Psoas muscle (tissue), 8 donors: ENCODE results near the gene ARID1A. TPM values are rescaled to one million over a fixed set of nuclear protein-coding genes. Genes with fewer than 3 reads are reported as not detected.
A peak's percentile ranks its signal among the peaks of the same experiment; 100 is the strongest.

ENCODE experiments used
- ATAC-seq, 4 donors: fragments of 200-7000 bp; cut with Tn5 transposase; one replicate each; pipeline ENCODE4 v1.9.1; 2020; ENCODE audit warnings: moderate library complexity in 3 of 4, mild to moderate bottlenecking in 2 of 4
- DNase-seq, 2 donors: peaks; one replicate each; pipeline ENCODE4 v3.0.0-alpha.2; 2020
- H3K27ac ChIP-seq: fragments of 200-600 bp; one replicate; pipeline ENCODE4 v1.8.0; 2022
- H3K27me3 ChIP-seq, 3 donors: fragments of 200-600 bp in 1 of 3; one replicate each; pipeline versions ENCODE4 v1.6.1 to v1.8.0; 2013 to 2022; ENCODE audit warnings: low read length in 2 of 3, mild to moderate bottlenecking in 2 of 3, moderate library complexity in 1 of 3; ENCODE audit not compliant: insufficient read depth in 3 of 3
- H3K36me3 ChIP-seq, 2 donors: fragments of 200-600 bp in 1 of 2; one replicate each; pipeline versions ENCODE4 v1.6.1 to v1.8.0; 2013 to 2022; ENCODE audit warnings: low read depth in 1 of 2, mild to moderate bottlenecking in 1 of 2, moderate library complexity in 1 of 2; ENCODE audit not compliant: insufficient read depth in 1 of 2
- H3K4me1 ChIP-seq: fragments of 200-600 bp; one replicate; pipeline ENCODE4 v1.8.0; 2022
- H3K4me3 ChIP-seq: fragments of 200-600 bp; one replicate; pipeline ENCODE4 v1.8.0; 2022; ENCODE audit warnings: mild to moderate bottlenecking
- H3K9me3 ChIP-seq: fragments of 200-600 bp; one replicate; pipeline ENCODE4 v1.8.0; 2022
- CTCF ChIP-seq: fragments of 200-600 bp; IDR thresholded peaks from one replicate; pipeline ENCODE4 v1.8.0; 2022; ENCODE audit warnings: antibody characterized with exemption
- WGBS, 3 donors: extraction: QIAGEN DNeasy Blood & Tissue Kit; methylation state at CpG; one replicate each; pipeline versions ENCODE4 v1.1.6 to v1.1.7; 2013; 5-methylcytosine and 5-hydroxymethylcytosine counted together
- intact Hi-C, 2 donors: fragments of 100-400 bp; cut with DNase I; formaldehyde crosslinking; loops; one replicate each; pipeline versions ENCODE4 v1.11.0 to v1.14.2; 2022
- polyA plus RNA-seq, 3 donors: library from polyadenylated mRNA; stranded (reverse); fragments of 200-250 nt; gene quantifications; one replicate each; pipeline ENCODE4 v1.2.3, GENCODE V29; 2013
- total RNA-seq, 4 donors: library from RNA; stranded (reverse); fragmentation: NEBNext Ultra II Directional in 2 of 4; extraction: Animal tissue kit (Norgen Biotek cat#: 25700) in 2 of 4; gene quantifications; one replicate each; pipeline versions ENCODE4 v1.2.1 to v1.2.4, GENCODE V29; 2021 to 2023
- donor health status: healthy with polysubstance abuse.
- donor health status: DM: no; HTN: no; CAD: no; lungs with moderate emphysema.
- donor health status: Bipolar disorder and iron deficiency.
- donor health status: healthy.
- donor health status: DM: yes; HTN: yes; CAD: no.
- donor health status: DM: no; HTN: no; CAD: no.
- donor health status: DM: no; HTN: no; CAD: no.
- donor health status: DM: yes; HTN: yes; CAD: no.

Gene ARID1A
- total and polyA plus RNA-seq, 7 donors, result 8.8 to 44.4 (median 32.2) TPM

- no peak overlapping the region for H3K4me3 ChIP-seq
- no peaks in the 10 kb centered on the region for H3K9me3 ChIP-seq
- no peak for TF ChIP-seq CTCF
- peak in 1 of 2 donors; percentile 52 for DNase-seq
- 78 to 90% (median 81%) methylated on average over 21 of the region's 21 CpGs for WGBS, 3 donors
- no peak overlapping the region for H3K27ac ChIP-seq
- peaks cover 17% of the 10 kb centered on the region for H3K4me1 ChIP-seq
- intact Hi-C loops, result no loop called here
- no peak for ATAC-seq
- no peaks in the 10 kb centered on the region for H3K27me3 ChIP-seq
- H3K36me3 ChIP-seq, result peaks cover 11 to 66% of the 10 kb centered on the region in 2 donors
These were observed 84.6 kb downstream of the ARID1A start for GRCh38 chr1:26780344-26780957.

GRCh38 chr1:26781206-26781825 lies 85.5 kb downstream of the ARID1A start:
- Histone ChIP-seq H3K4me1 (peaks cover 18% of the 10 kb centered on the region), H3K27ac (no peak overlapping the region)

GRCh38 chr1:26782521-26783212 lies 86.9 kb downstream of the ARID1A start:
- 69 to 86% (median 74%) methylated on average over 3 of the region's 3 CpGs for WGBS, 3 donors
- no peak for TF ChIP-seq CTCF
- H3K36me3 ChIP-seq, result peaks cover 11 to 44% of the 10 kb centered on the region in 2 donors

More at GRCh38 chr1:26781206-26781825, 85.5 kb downstream of the ARID1A start:
- WGBS, 3 donors, result 80 to 81% (median 81%) methylated on average over 11 of the region's 11 CpGs
- DNase-seq (no peak), ATAC-seq (no peak)
- H3K4me3 ChIP-seq, result no peak overlapping the region
- intact Hi-C loops, result no loop called here
- no peaks in the 10 kb centered on the region for H3K27me3 ChIP-seq
- TF ChIP-seq CTCF, result no peak
- H3K36me3 ChIP-seq, result peaks cover 11 to 58% of the 10 kb centered on the region in 2 donors
- H3K9me3 ChIP-seq, result no peaks in the 10 kb centered on the region

GRCh38 chr1:26783646-26784022 lies 87.8 kb downstream of the ARID1A start:
- no peak overlapping the region for H3K4me3 ChIP-seq
- peaks cover 29% of the 10 kb centered on the region for H3K4me1 ChIP-seq
- H3K9me3 ChIP-seq, result no peaks in the 10 kb centered on the region
- peak overlapping the region; percentile 50 for H3K27ac ChIP-seq
- H3K27me3 ChIP-seq, result no peaks in the 10 kb centered on the region
- 34 to 53% (median 38%) methylated on average over 5 of the region's 5 CpGs for WGBS, 3 donors
- ATAC-seq, result no peak
- no peak for TF ChIP-seq CTCF
- DNase-seq, result no peak
- intact Hi-C loops, result no loop called here
- peaks cover 9 to 34% of the 10 kb centered on the region in 2 donors for H3K36me3 ChIP-seq

More at GRCh38 chr1:26782521-26783212, 86.9 kb downstream of the ARID1A start:
- Histone ChIP-seq H3K27ac (no peak overlapping the region), H3K9me3 (no peaks in the 10 kb centered on the region), H3K27me3 (no peaks in the 10 kb centered on the region), H3K4me1 (peaks cover 29% of the 10 kb centered on the region), H3K4me3 (no peak overlapping the region)
- ATAC-seq, result no peak
- intact Hi-C loops, result no loop called here
- DNase-seq, result no peak
